IMR-90 (cell line): ENCODE measurements around the gene MAP7D1. TPM values are rescaled to one million over a fixed set of nuclear protein-coding genes. Genes with fewer than 3 reads are reported as not detected.

Experiments used
- ATAC-seq: fragments of 200-7000 bp; cut with Tn5 transposase; 2 replicates; pipeline ENCODE4 v1.9.1; 2020; ENCODE audit warnings: low read depth, mild to moderate bottlenecking, moderate library complexity
- BruUV-seq: library from RNA; stranded (reverse); fragments of 400-500 nt; replicated peaks from 2 replicates; lab custom pipeline; 2021; lab: Mats Ljungman, UMichigan
- CTCF ChIA-PET: fragments of 300-600 bp; formaldehyde crosslinking; extraction: SDS; loops from one replicate; lab custom pipeline; 2021; ENCODE audit warnings: antibody characterized with exemption; lab: Yijun Ruan, JAX
- POLR2A ChIA-PET: fragments of 300-600 bp; sonication (Branson Sonifier 250); formaldehyde crosslinking; loops from one replicate; lab custom pipeline; 2022; ENCODE audit warnings: antibody characterized with exemption; ENCODE audit not compliant: unreplicated experiment; lab: Charles Lee
- DNase-seq: peaks from one replicate; pipeline ENCODE4 v3.0.0; 2013
- H2AFZ ChIP-seq: replicated peaks from 2 replicates; pipeline ENCODE3; 2013; ENCODE audit warnings: low read length, mild to moderate bottlenecking; ENCODE audit not compliant: poor library complexity
- H2AK5ac ChIP-seq: 2 replicates; pipeline ENCODE4 v1.6.1; 2013; ENCODE audit warnings: low read depth, low read length, inconsistent platforms
- H2AK9ac ChIP-seq: replicated peaks from 2 replicates; pipeline ENCODE3; 2013; ENCODE audit warnings: mild to moderate bottlenecking, low read depth, low read length, moderate library complexity; ENCODE audit not compliant: poor library complexity
- H2BK120ac ChIP-seq: 2 replicates; pipeline ENCODE4 v1.6.1; 2013; ENCODE audit warnings: low read depth, low read length, inconsistent platforms
- H2BK15ac ChIP-seq: 3 replicates; pipeline ENCODE4 v1.6.1; 2013; ENCODE audit warnings: low read depth, low read length, inconsistent platforms
- H2BK20ac ChIP-seq: 2 replicates; pipeline ENCODE4 v1.6.1; 2013; ENCODE audit warnings: low read depth, mild to moderate bottlenecking, inconsistent platforms, low read length, moderate library complexity
- H2BK5ac ChIP-seq: 2 replicates; pipeline ENCODE4 v1.6.1; 2013; ENCODE audit warnings: mild to moderate bottlenecking, low read depth, low read length, inconsistent platforms; ENCODE audit not compliant: poor library complexity, severe bottlenecking
- H3K14ac ChIP-seq: replicated peaks from 2 replicates; pipeline ENCODE4 v1.6.1; 2013; ENCODE audit warnings: low read depth, low read length, inconsistent platforms
- H3K18ac ChIP-seq: 2 replicates; pipeline ENCODE4 v1.6.1; 2013; ENCODE audit warnings: low read depth, low read length, control low read depth
- H3K23ac ChIP-seq: 2 replicates; pipeline ENCODE4 v1.6.1; 2013; ENCODE audit warnings: low read depth, low read length, inconsistent platforms
- H3K27ac ChIP-seq: 2 replicates; pipeline ENCODE4 v1.5.1; 2013; ENCODE audit warnings: mild to moderate bottlenecking, control low read depth, low read length; ENCODE audit not compliant: insufficient read depth
- H3K27me3 ChIP-seq: 2 replicates; pipeline ENCODE4 v1.6.1; 2013; ENCODE audit warnings: low read length; ENCODE audit not compliant: control insufficient read depth, insufficient read depth
- H3K36me3 ChIP-seq: 2 replicates; pipeline ENCODE4 v1.6.1; 2013; ENCODE audit warnings: low read length, mixed read lengths; ENCODE audit not compliant: control insufficient read depth, insufficient read depth
- H3K4ac ChIP-seq: 2 replicates; pipeline ENCODE4 v1.6.1; 2013; ENCODE audit warnings: low read depth, low read length, inconsistent platforms
- H3K4me1 ChIP-seq: 2 replicates; pipeline ENCODE4 v1.6.1; 2013; ENCODE audit warnings: low read length, mixed read lengths; ENCODE audit not compliant: control insufficient read depth, insufficient read depth
- H3K4me2 ChIP-seq: 2 replicates; pipeline ENCODE4 v1.6.1; 2013; ENCODE audit warnings: low read depth, mild to moderate bottlenecking, control low read depth, low read length, moderate library complexity
- H3K4me3 ChIP-seq: 2 replicates; pipeline ENCODE4 v1.5.1; 2013; ENCODE audit warnings: low read depth, mild to moderate bottlenecking, control low read depth, low read length, moderate library complexity; ENCODE audit not compliant: insufficient read depth
- H3K56ac ChIP-seq: 2 replicates; pipeline ENCODE4 v1.6.1; 2013; ENCODE audit warnings: low read length, inconsistent platforms; ENCODE audit not compliant: insufficient read depth; ENCODE audit errors: extremely low read depth
- H3K79me1 ChIP-seq, 2 experiments: 2 replicates each; pipeline ENCODE4 v1.6.1; 2013; ENCODE audit warnings: low read length in 2 of 2, inconsistent platforms in 1 of 2, low read depth in 1 of 2
- H3K9ac ChIP-seq: 2 replicates; pipeline ENCODE4 v1.6.1; 2013; ENCODE audit warnings: low read depth, low read length, control low read depth
- H3K9me1 ChIP-seq: 2 replicates; pipeline ENCODE4 v1.6.1; 2013; ENCODE audit warnings: low read length, inconsistent platforms; ENCODE audit not compliant: insufficient read depth
- H3K9me3 ChIP-seq: 2 replicates; pipeline ENCODE4 v1.6.1; 2013; ENCODE audit warnings: low read length; ENCODE audit not compliant: control insufficient read depth, insufficient read depth
- H4K20me1 ChIP-seq: 2 replicates; pipeline ENCODE4 v1.6.1; 2013; ENCODE audit warnings: low read length, inconsistent platforms; ENCODE audit not compliant: insufficient read depth
- H4K5ac ChIP-seq: 2 replicates; pipeline ENCODE4 v1.6.1; 2013; ENCODE audit warnings: mild to moderate bottlenecking, low read depth, low read length, control low read depth
- H4K8ac ChIP-seq, 2 experiments: 2 replicates each; pipeline ENCODE4 v1.6.1; 2013; ENCODE audit warnings: low read depth in 2 of 2, low read length in 2 of 2, control low read depth in 1 of 2, inconsistent platforms in 1 of 2
- H4K91ac ChIP-seq: 2 replicates; pipeline ENCODE4 v1.6.1; 2013; ENCODE audit warnings: low read depth, low read length, inconsistent platforms; ENCODE audit not compliant: insufficient read depth
- BHLHE40 ChIP-seq: fragments of 150-350 bp; IDR thresholded peaks from 2 replicates; pipeline ENCODE4 v1.6.1; 2016; ENCODE audit warnings: mild to moderate bottlenecking, low read depth, low read length
- CEBPB ChIP-seq: IDR thresholded peaks from 2 replicates; pipeline ENCODE4 v1.6.1; 2012; ENCODE audit warnings: low read depth, low read length, improper control_type of control experiment
- CHD1 ChIP-seq: IDR thresholded peaks from 2 replicates; pipeline ENCODE4 v1.6.1; 2012; ENCODE audit warnings: low read depth, low read length, improper control_type of control experiment
- CTCF ChIP-seq: conservative IDR thresholded peaks from 2 replicates; pipeline ENCODE4 v1.5.1; 2012; ENCODE audit warnings: mild to moderate bottlenecking, low read depth, low read length, improper control_type of control experiment
- ELK1 ChIP-seq: fragments of 150-350 bp; IDR thresholded peaks from 2 replicates; pipeline ENCODE4 v1.6.1; 2016; ENCODE audit warnings: low read depth, mild to moderate bottlenecking, low read length, moderate library complexity, borderline replicate concordance
- FOS ChIP-seq: fragments of 150-350 bp; IDR thresholded peaks from 2 replicates; pipeline ENCODE4 v1.6.1; 2016; ENCODE audit warnings: low read depth, low read length
- MAFK ChIP-seq: IDR thresholded peaks from 2 replicates; pipeline ENCODE4 v1.6.1; 2012; ENCODE audit warnings: low read depth, low read length, improper control_type of control experiment
- MAZ ChIP-seq: IDR thresholded peaks from 2 replicates; pipeline ENCODE4 v1.6.1; 2012; ENCODE audit warnings: low read depth, mild to moderate bottlenecking, low read length, improper control_type of control experiment, moderate library complexity, borderline replicate concordance
- MXI1 ChIP-seq: IDR thresholded peaks from 2 replicates; pipeline ENCODE4 v1.6.1; 2012; ENCODE audit warnings: low read depth, mild to moderate bottlenecking, low read length, moderate library complexity, borderline replicate concordance
- NFE2L2 ChIP-seq: fragments of 150-350 bp; IDR thresholded peaks from 2 replicates; pipeline ENCODE4 v1.6.1; 2016; ENCODE audit warnings: low read depth, mild to moderate bottlenecking, low read length
- POLR2A ChIP-seq: IDR thresholded peaks from 2 replicates; pipeline ENCODE4 v1.6.1; 2012; ENCODE audit warnings: mild to moderate bottlenecking, low read depth, low read length
- RAD21 ChIP-seq: IDR thresholded peaks from 2 replicates; pipeline ENCODE4 v1.6.1; 2012; ENCODE audit warnings: low read length, improper control_type of control experiment
- RCOR1 ChIP-seq: IDR thresholded peaks from 2 replicates; pipeline ENCODE4 v1.6.1; 2012; ENCODE audit warnings: mild to moderate bottlenecking, low read length, improper control_type of control experiment; ENCODE audit not compliant: insufficient replicate concordance
- RFX5 ChIP-seq: IDR thresholded peaks from 2 replicates; pipeline ENCODE4 v1.8.0; 2012; ENCODE audit warnings: low read depth, mild to moderate bottlenecking, low read length, moderate library complexity
- SMC3 ChIP-seq: fragments of 150-350 bp; IDR thresholded peaks from 2 replicates; pipeline ENCODE4 v1.6.1; 2016; ENCODE audit warnings: low read depth, mild to moderate bottlenecking, antibody characterized with exemption, low read length, moderate library complexity
- USF2 ChIP-seq: fragments of 150-350 bp; IDR thresholded peaks from 2 replicates; pipeline ENCODE4 v1.6.1; 2017; ENCODE audit warnings: mild to moderate bottlenecking, antibody characterized with exemption, low read length, low read depth
- WGBS, 2 experiments: methylation state at CpG; one replicate each; pipeline versions ENCODE4 v1.1.5 to v1.1.7; 2013; ENCODE audit warnings: missing lambda C conversion rate in 2 of 2; ENCODE audit not compliant: insufficient read length in 1 of 2; ENCODE audit errors: extremely low coverage in 2 of 2; 5-methylcytosine and 5-hydroxymethylcytosine counted together
- dilution Hi-C: fragments of 300-500 bp; cut with HindIII; formaldehyde crosslinking; loops from one replicate; pipeline ENCODE4 v1.14.3; 2018; ENCODE audit warnings: low sequenced_read_pairs; ENCODE audit not compliant: unreplicated experiment
- in situ Hi-C: fragments of 300-500 bp; cut with MboI; formaldehyde crosslinking; loops from 3 replicates; pipeline ENCODE4 v1.14.3; 2019; ENCODE audit warnings: low sequenced_read_pairs, inconsistent platforms, mixed read lengths
- intact Hi-C: fragments of 100-400 bp; cut with micrococcal nuclease; formaldehyde crosslinking; loops from 2 replicates; pipeline ENCODE4 v1.10.0; 2022
- polyA plus RNA-seq, 3 experiments: library from polyadenylated mRNA; depleted of rRNA; stranded (reverse); fragments of >200 nt; gene quantifications; 2 replicates each; pipeline ENCODE4 v1.2.3, GENCODE V29; 2012; ENCODE audit warnings: low replicate concordance in 1 of 3
- total RNA-seq: library from RNA; depleted of rRNA; stranded (reverse); fragments of >200 nt; gene quantifications from 2 replicates; pipeline ENCODE4 v1.2.3, GENCODE V29; 2012

MAP7D1 gene
- total and polyA plus RNA-seq, 2 of the 4 experiments (the other 2 are of a cell fraction), result 32.3 to 81.9 TPM

- Histone ChIP-seq H2BK120ac (no peak overlapping the region), H2BK5ac (no peak overlapping the region), H2BK20ac (no peak overlapping the region), H3K4me3 (no peak overlapping the region), H3K9me3 (no peaks in the 10 kb centered on the region), H3K23ac (no peak overlapping the region), H3K27me3 (no peaks in the 10 kb centered on the region), H3K9ac (no peak overlapping the region), H2BK15ac (no peak overlapping the region), H2AK9ac (peak overlapping the region; percentile 33), H3K4me2 (no peak overlapping the region), H4K8ac (peak overlapping the region; percentile 3 to 64; a peak in 1 of 4 replicates), H2AFZ (peak overlapping the region; percentile 83), H3K14ac (no peak overlapping the region), H3K18ac (no peak overlapping the region), H3K4me1 (peaks cover 26% of the 10 kb centered on the region), H4K91ac (no peak overlapping the region), H3K9me1 (peaks cover 35% of the 10 kb centered on the region), H2AK5ac (peak overlapping the region; percentile 44; the same call in 1 of the 2 replicates), H3K27ac (no peak overlapping the region), H4K20me1 (no peaks in the 10 kb centered on the region), H4K5ac (no peak overlapping the region), H3K79me1 (peaks cover 7 to 30% of the 10 kb centered on the region in 2 experiments; a peak in 3 of 4 replicates), H3K4ac (0 out of 2 replicates have a peak overlapping the region, but pooled peaks have one; percentile 2), H3K36me3 (peaks cover 14% of the 10 kb centered on the region), H3K56ac (no peak overlapping the region)
- ChIA-PET POLR2A (no interaction called here), CTCF (interaction anchor here (0.5 to 4.7 kb wide), 11 partner anchors 15 to 166 kb away, joined by 3 to 21 read pairs (median 6); partner anchors contain the start of gene TRAPPC3)
- in situ Hi-C loops, result no loop called here
- BruUV-seq, result no TSS peak
- no peak for ATAC-seq
- TF ChIP-seq BHLHE40 (no peak), ELK1 (no peak), CHD1 (no peak), USF2 (no peak), RCOR1 (no peak), RFX5 (no peak), CEBPB (no peak), NFE2L2 (no peak), RAD21 (no peak), MXI1 (no peak), POLR2A (no peak), MAZ (no peak), FOS (no peak), MAFK (no peak), CTCF (no peak), SMC3 (no peak)
- 47% methylated on average over 4 of the region's 6 CpGs; no CpG with 5 or more reads in 1 of the 2 experiments for WGBS, 2 experiments
- no peak for DNase-seq
- intact Hi-C loops, result loop anchor here (1.0 kb wide), 1 partner anchor 35 kb away; no protein-coding TSS in a partner anchor
- dilution Hi-C loops, result no loop called here
Observed at GRCh38 chr1:36134031-36134430, 21.9 kb upstream of the MAP7D1 start.
